Stimulated activated CD8-positive, alpha-beta memory T cell treated with anti-CD3 and anti-CD28 coated beads, Interleukin-4, amount 100 ng/mL, for 24 hours (primary cell): ENCODE results near the gene EFR3B.

Source experiments
- DNase-seq: peaks from one replicate; pipeline ENCODE4 v3.0.0-alpha.2; 2020; ENCODE audit warnings: low read depth

EFR3B gene

DNA sequence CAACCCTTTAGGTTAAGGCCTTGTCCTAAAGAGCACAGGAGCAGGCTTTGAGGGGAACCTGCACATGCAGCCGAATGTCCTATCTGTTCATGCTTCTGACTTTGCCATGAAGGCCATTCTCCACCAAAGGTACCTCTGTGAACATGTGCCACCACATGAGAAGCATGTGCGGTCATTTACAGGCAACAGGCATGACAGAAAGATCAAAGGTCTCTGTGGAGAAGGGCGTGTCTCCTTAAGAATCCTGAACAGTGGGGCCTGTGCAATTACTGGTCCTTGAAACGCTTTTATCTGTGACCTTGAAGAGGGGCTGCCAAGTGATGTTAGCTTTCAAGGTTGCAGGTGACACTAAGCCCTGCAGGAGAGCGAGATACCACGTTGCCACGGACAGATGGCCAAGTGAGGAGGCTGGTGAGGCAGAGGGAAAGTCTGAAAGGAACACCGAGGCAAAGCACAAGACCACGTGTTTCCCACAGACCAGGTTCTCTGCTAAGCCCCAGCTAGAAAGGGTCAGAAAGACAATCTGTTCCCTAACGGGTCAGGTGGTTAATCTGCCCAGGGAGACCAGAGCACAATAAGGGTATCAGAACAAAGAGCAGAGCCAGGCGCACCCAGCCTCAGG is 146.0 kb downstream of the EFR3B start:
- no peak for DNase-seq

DNA sequence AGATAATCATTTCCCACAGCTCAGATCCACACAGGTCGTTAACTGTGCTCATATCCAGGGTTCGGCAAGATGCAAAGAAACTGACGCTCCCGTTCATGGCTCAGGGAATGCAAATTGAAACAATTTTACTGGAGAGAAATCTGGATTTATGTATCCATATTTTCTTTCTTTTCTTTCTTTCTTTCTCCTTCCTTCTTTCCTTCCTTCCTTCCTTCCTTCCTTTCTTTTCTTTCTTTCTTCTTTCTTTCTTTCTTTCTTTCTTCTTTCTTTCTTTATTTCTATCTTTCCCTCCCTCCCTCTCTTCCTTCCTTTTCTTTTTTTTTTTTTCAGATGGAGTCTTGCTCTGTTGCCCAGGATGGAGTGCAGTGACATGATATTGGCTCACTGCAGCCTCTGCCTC is 146.5 kb downstream of the EFR3B start:
- no peak for DNase-seq

DNA sequence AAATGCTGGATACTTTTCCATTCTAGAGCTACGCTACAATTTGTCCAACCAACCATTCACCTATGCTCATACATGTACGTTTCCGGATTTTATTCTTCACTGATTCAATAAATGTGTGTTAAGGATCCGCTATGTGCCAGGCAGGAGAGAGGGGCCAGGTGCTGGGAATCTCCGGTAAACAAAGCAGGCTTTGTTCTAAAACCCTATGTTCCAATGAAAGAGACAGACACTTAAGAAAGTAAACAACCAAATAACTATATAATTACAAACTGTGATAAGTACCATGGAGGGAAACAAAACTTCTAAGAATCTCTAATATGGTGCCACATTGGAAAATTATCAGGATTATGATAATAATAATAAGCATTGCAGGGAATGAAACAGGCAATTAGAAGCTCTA is 148.7 kb downstream of the EFR3B start:
- DNase-seq: no peak

DNA sequence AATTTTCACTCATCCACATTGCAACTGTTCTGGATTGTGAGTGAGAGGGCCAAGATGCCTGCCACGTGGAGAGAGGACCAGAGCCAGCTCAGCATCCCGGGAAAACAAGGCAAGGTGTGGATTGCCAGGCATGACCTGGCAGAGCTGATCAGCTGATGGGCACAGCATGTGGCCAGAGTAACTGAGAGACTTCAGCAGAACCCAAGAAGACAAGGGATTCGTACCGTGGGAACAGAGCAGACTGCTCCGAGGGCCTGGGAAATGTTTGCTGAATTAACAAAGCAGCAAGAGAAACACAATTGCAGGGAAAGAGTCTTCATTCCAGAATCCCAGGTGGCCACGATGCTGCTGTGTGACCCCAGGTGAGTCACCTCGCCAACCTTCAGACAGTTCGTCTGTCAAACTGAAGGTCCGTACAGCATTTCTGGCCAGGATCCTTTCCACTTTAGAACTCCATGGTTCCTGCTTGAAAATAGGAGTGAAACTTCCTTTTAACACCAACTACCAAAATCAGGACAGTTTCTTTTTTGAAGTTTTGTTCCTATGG is 152.8 kb downstream of the EFR3B start:
- DNase-seq: no peak

DNA sequence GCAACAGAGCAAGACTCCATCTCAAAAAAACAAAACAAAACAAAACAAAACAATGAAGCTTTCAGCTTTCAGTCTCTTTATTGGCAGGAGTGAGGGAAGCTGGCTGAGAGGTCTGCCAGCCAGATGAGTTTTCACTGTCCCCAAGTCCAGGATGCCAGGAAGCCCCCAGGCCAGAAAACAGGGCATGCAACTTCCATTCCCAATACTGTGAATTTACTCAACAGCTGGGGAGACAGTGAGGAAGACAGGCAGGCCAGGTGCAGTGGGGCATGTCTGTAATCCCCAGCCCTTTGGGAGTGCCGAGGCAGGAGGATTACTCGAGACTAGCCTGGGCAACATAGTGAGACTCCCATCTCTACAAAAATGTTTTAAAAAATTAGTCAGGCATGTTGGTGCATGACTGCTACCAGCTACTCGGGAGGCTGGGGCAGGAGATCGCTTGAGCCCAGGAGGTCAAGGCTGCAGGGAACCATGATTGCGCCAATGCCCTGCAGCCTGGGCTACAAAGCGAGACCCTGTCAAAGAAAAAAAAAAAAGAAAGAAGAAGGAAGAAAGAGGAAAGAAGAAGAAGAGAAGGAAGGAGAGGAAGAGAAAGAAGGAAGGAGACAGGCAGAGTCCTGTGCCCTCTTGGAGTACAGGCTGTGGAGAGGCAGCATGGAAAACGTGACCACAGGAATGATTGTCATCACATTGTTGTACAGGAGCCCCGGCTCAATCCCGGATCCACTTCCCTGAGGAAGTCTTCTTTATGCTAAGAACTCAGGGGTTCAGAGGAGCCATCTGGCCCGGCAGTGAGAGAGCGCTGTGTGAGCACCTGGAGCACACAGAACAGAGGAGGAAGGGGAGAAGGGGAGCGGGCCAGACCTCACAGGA is 155.7 kb downstream of the EFR3B start:
- DNase-seq: no peak

DNA sequence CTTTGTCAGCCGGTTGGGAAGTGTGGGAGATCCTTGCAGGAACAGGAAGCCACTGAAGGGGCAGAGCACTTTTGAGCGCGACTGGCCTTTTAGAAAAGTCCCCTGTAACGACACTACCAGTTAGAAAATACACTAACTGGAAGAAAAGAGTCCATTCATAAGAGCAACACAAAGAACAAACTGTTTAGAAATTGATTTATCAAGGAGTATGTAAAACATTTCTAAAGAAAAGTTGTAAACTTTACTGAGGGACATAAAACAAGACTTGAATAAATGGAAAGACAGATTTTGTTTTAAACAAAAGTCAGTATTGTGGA is 156.3 kb downstream of the EFR3B start:
- DNase-seq: no peak

DNA sequence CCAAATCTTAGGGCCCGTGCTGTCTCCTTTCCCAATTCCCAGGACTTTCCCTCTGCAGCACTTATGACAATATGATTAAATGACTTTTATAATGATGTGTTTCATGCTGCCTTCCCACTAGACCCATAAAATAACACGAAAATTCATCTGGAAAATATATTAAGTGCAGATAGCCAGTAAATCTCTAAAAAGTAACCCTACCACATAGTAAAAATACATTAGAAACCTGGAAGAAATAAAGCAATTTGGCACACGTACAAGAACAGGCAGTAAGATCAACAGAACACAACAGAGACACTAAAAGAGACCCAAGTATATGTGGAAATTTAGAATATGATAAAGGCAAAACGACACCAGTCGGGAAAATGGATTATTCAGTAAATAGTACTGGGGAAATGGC is 156.7 kb downstream of the EFR3B start:
- no peak for DNase-seq

DNA sequence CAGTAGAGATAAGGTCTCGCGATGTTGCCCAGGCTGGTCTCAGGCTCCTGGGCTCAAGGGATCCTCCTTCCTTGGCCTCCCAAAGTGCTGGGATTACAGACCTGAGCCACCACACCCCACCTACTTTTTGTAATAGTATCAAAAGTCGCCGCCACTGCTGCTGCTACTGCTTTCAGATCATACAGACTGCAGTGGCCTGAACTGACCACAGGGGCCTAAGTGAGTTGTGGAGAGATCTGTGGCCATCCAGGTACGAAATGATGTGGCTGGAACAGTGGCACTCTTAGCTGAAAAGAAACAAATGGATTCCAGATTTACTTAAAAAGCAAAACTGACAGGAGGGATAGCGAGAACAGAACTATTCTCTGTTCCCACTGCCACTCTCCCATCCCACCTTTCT is 159.4 kb downstream of the EFR3B start:
- no peak for DNase-seq

DNA sequence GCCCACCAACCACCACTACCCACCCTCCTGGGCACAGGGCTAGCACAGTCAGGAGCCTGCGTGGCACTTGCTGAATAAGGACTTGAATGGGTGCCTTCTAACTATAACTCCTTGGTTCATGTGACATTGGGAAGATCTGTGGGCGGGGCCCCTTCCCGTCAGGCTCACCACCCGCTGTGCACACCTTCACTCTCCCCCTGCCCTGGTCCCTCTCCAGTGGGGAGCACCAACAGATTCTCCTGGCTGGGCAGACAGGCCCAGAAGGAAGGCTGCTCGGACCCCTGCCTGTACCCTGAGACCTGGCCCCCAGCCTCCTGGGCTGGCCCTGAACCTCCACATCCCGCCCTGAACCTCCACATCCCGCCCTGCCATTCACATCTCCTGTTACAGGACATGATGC is 159.9 kb downstream of the EFR3B start:
- no peak for DNase-seq

DNA sequence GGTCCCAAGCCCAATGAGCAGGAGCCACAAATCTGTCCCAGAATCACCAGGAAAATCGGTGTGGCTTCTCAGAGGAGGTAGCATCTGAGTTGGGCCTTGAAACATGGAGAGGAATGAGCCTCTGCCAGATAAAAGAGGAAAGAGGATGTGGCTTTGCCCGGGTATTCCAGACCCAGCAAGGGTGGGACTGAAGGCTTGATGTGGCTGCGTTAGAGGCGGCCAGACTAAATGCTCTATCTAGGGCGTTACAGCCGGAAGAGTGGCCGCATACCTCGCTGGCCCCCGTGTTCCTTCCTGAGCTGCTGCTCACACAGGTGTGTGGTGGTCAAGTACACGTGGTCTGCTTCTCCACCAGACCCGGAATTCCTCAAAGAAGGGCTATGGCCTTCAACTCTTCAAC is 160.4 kb downstream of the EFR3B start:
- DNase-seq: no peak

DNA sequence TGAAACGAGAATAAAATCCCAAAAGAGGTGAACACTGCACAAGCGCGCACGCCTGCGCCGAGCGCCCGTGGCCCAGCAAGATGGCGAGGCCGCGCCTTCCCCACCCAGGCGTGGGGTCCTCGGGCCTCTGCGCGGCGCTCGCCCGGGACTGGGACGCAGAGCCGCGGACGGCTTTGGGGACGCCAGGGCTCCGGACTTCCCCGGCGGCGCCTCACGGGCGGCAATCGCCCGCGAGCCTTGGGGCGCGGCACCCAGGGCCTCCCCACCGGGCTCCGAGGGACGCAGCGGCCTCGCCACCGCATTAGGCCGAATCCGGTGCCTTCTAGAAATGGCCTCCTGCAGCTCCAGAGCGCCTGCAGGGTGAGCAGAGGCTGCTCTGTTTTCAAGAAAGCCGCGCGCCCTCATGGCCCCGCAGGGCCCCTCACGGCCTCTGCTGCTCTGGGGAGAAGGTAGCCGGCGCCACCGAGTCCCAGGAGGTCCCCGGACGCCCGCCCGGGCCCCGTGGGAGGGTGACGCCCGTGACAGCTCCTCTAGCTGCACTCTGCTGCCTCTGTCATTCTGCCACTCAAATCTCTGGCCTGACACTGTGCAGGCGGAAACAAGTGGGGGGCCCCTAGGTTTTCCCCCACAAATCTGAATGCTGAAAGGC is 162.4 kb downstream of the EFR3B start:
- no peak for DNase-seq

DNA sequence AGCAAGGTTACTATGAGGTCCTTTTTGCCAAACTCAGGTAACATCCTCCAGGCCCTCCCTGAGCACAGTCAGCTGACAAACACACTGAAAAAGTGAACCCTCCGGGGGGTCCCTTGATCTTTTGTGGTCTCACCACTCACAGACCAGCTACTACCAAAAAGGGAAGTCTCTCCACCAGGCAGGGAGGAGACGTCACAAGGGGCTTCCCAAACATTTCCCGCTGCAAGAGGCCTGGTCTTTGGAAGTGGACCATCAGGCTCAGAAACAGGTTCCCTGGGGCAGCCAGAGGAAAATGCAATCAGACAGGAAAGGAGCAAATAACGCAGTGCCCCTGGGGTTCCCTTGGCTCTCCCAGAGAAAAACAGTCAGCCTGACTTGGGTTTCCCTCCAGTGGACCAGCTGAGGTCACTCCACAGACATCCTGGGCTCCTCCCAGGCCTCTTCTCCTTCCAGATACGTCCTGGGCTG is 165.2 kb downstream of the EFR3B start:
- no peak for DNase-seq
